ENCODE results near the gene OR1L6. TPM values are rescaled to one million over a fixed set of nuclear protein-coding genes. Genes with fewer than 3 reads are reported as not detected.

OR1L6 gene
- not detected in 2 replicates for total RNA-seq (ENCODE audit: low replicate concordance)

- no peak for DNase-seq (ENCODE audit: low read depth)
- TF ChIP-seq CTCF (IDR thresholded peaks at IDR 0.05; ENCODE audit: insufficient read depth, low read length): no peak
- no peak within 1 kb of the TSS for H3K4me3 ChIP-seq (ENCODE audit: low read depth, low read length)
These were observed at the start of gene OR1L6 for GRCh38 chr9:122742003-122742402. TSS of gene OR1L6 (plus strand) at chr9:122742303. CDS start at chr9:122749848, 7,545 bp downstream.

- TF ChIP-seq CTCF (IDR thresholded peaks at IDR 0.05; ENCODE audit: insufficient read depth, low read length): no peak
- no peak for DNase-seq (ENCODE audit: low read depth)
- H3K4me3 ChIP-seq (ENCODE audit: low read depth, low read length): no peak overlapping the region
These were observed 46.4 kb upstream of the OR1L6 start for GRCh38 chr9:122695696-122696095.

GRCh38 chr9:122718038-122718437 lies 24.1 kb upstream of the OR1L6 start:
- H3K4me3 ChIP-seq (ENCODE audit: low read depth, low read length): no peak overlapping the region
- no peak for DNase-seq (ENCODE audit: low read depth)
- TF ChIP-seq CTCF (IDR thresholded peaks at IDR 0.05; ENCODE audit: insufficient read depth, low read length): no peak

GRCh38 chr9:122719218-122719617 lies 22.9 kb upstream of the OR1L6 start:
- no peak for DNase-seq (ENCODE audit: low read depth)
- no peak for TF ChIP-seq CTCF (IDR thresholded peaks at IDR 0.05; ENCODE audit: insufficient read depth, low read length)
- H3K4me3 ChIP-seq (ENCODE audit: low read depth, low read length): no peak overlapping the region

GRCh38 chr9:122723690-122724089 lies 18.4 kb upstream of the OR1L6 start, which contains the start of gene OR1L4:
TSS of gene OR1L4 (plus strand) at chr9:122723990. CDS start at chr9:122723990, 0 bp downstream.
- DNase-seq (ENCODE audit: low read depth): no peak
- no peak within 1 kb of the TSS for H3K4me3 ChIP-seq (ENCODE audit: low read depth, low read length)
- no peak for TF ChIP-seq CTCF (IDR thresholded peaks at IDR 0.05; ENCODE audit: insufficient read depth, low read length)

- no peak overlapping the region for H3K4me3 ChIP-seq (ENCODE audit: low read depth, low read length)
- DNase-seq (ENCODE audit: low read depth): no peak
- TF ChIP-seq CTCF (IDR thresholded peaks at IDR 0.05; ENCODE audit: insufficient read depth, low read length): no peak
These were observed 12.7 kb downstream of the OR1L6 start for GRCh38 chr9:122754825-122755224.

GRCh38 chr9:122767817-122768216 lies 25.7 kb downstream of the OR1L6 start:
- no peak for DNase-seq (ENCODE audit: low read depth)
- H3K4me3 ChIP-seq (ENCODE audit: low read depth, low read length): no peak overlapping the region
- TF ChIP-seq CTCF (IDR thresholded peaks at IDR 0.05; ENCODE audit: insufficient read depth, low read length): no peak
